ENCODE results near the gene MRPS18B.

The MRPS18B gene

GRCh38 chr6:30672445-30673253, 55.0 kb downstream of the MRPS18B start, which contains the start of gene DHX16:
Gene DHX16, minus strand, starts transcription at chr6:30673006. Its CDS starts 165 bp downstream, at chr6:30672841.
- H3K27ac Mint-ChIP-seq: peak within 1 kb of the TSS; percentile 93
- peak within 1 kb of the TSS; percentile 94 for H3K4me3 Mint-ChIP-seq
- H3K27me3 Mint-ChIP-seq: no peaks in the 10 kb centered on the region
- peaks cover 37% of the 10 kb centered on the region for H3K36me3 Mint-ChIP-seq (ENCODE audit: low read depth)
- H3K9me3 Mint-ChIP-seq: no peaks in the 10 kb centered on the region
- peaks cover 18% of the 10 kb centered on the region for H3K4me1 Mint-ChIP-seq (ENCODE audit: low read depth)
